GM18873 (cell line): ENCODE measurements around the gene ZNF195.
"Not testable (repeated sequence)": the region's sequence is repeated elsewhere in the genome, so short reads cannot be mapped to it uniquely, and the experiment has no call there.

Experiments
- ATAC-seq: cut with Tn5 transposase; IDR thresholded peaks from one replicate; pipeline ENCODE4 v1.9.1; 2021; ENCODE audit warnings: mild to moderate bottlenecking, moderate library complexity, moderate number of reproducible peaks; ENCODE audit not compliant: unreplicated experiment, low FRiP score

The ZNF195 gene

DNA sequence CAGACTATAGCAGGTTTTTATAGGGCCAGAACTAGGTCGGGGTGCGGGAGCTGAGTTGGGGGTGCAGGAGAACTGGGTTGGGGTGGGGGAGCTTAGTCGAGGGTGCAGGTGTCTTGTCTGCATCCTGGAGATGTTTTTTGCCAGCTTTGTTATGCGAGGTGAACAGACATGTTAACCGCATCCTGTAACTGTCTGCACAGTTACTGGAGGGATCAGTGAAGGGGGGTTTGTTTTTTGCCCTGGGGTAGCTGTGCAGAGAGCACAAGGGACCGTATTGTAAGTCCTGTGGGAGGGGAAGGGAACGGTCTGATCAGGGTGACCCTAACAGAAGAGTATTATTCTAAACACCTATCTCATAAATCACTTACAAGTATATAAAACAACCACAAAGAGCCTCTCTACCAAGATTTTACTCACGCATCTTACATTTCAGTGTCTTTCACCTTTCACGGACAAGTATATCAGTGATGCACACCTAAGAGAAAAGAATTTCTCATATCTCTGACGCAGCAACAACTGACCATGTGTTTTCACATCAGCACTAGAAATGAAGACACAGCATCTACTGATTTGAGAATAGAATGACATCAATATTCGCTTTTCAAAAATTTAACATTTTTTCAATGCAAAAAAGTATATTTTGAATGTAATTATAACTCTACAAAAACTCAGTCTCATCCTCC lies 20.8 kb downstream of the ZNF195 start:
- ATAC-seq = no peak

DNA sequence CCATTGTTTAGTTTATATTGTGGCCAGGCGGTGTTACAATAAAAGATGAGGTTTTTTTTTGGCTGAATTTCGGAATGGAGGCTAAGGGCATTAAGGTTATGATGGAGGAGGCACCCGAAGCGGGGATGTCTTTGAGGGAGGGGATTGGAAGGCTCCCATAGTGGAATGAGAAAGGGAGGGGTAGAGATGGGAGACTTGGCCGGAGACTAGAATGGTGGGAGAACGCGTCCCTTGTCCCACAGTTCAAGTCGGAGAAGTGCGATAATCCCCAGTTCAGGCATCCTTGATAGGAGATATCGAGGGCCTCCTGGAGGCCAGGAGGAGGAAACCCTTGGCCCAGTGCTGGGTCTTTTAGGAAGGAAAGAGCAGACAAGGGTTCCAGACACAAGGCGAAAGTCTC lies 21.6 kb downstream of the ZNF195 start:
- ATAC-seq = no peak

DNA sequence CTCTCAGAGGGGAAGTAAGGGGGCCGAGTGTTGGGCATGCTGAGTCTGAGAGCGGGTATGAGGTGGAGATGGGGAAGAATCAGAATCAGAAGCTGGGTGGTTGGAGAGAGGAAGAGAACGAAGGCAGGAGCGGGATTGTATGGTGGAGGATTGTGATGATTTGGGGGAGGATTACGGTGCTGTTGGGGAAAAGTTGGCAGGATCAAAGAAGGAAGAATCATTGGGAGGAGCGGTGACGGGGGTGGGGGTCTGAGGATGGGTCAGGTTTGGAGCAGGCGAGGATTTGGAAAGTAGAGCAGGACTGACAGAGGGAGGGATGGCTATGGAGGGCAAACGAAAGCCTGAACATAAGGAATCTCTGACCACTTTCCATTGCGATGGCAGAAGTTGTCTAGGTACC lies 22.1 kb downstream of the ZNF195 start:
- no peak for ATAC-seq

- no peak for ATAC-seq
Observed at GRCh38 chr11:3353066-3353465, 25.9 kb downstream of the ZNF195 start.

GRCh38 chr11:3347127-3347526 lies 31.8 kb downstream of the ZNF195 start:
- ATAC-seq = no peak

GRCh38 chr11:3346587-3346986 lies 32.4 kb downstream of the ZNF195 start:
- ATAC-seq = no peak

DNA sequence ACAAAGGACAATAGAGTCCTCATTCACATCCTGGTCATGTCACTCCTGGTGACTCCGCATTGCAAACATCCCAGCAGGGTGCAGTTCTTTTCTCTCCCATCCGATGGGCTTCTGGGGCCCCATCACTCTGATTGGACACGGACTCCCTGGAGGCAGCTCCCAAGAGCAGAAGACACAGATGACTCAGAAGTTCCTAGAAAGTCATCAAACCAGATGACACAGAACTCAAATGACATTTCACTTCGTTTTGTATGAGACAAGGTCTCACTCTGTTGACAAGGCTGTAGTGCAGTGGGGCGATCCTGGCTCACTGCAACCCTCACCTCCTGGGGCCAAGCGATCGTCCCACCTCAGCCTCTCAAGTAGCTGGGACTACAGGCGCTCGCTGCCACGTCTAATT lies 33.2 kb downstream of the ZNF195 start:
- ATAC-seq = no peak

DNA sequence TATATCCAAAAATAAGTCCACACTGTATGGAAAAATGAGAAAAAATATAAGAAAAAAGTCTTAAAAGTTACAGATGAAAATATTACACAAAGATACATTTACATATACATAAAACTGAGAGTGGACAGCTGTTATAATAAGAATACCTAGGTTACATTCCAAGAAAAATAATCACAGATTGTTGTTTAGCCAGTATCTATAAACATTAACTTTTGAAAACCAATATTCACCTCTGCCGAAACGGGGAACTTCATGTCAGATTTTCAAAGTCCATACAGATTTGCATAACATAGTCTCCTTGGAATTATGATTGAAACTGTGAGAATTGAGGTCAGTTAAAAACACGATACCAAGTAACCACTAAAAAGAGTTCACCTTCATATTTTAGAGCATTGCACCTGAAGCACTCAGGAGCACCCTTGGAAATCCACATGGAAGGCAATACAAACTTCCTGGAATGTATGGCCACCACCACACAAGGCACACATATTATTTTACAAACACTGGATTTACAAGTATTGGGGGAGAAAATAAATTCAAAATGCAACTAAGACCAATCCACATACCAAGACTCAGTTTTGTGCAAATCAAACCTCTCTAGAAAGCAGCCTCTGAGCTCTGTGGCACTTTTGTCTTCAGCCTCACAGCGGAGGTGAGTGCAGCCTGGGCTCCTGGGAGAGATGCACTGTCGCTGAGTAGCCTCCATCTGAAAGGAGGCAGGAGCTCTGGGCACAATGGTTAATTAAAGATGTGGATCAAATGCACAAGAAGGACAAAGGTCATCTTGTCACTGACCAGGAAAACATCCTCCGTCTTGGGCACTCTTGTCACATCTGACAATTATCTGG lies 34.4 kb downstream of the ZNF195 start:
- no peak for ATAC-seq

- ATAC-seq = no peak
Observed at GRCh38 chr11:3342709-3343108, 36.2 kb downstream of the ZNF195 start.

GRCh38 chr11:3341298-3341697 lies 37.6 kb downstream of the ZNF195 start:
- no peak for ATAC-seq

- no peak for ATAC-seq
Observed at GRCh38 chr11:3340025-3340424, 38.9 kb downstream of the ZNF195 start.

DNA sequence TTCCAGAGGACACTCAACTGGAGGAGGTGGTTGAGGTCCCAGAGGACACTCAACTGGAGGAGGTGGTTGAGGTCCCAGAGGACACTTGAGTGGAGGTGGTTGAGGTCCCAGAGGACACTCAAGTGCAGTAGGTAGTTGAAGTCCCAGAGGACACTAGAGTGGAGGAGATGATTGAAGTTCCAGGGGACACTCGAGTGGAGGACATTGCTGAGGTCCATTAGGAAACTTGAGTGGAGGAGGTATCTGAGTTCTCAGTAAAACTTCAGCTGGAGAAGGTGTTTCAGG lies 39.7 kb downstream of the ZNF195 start:
- ATAC-seq = no peak

DNA sequence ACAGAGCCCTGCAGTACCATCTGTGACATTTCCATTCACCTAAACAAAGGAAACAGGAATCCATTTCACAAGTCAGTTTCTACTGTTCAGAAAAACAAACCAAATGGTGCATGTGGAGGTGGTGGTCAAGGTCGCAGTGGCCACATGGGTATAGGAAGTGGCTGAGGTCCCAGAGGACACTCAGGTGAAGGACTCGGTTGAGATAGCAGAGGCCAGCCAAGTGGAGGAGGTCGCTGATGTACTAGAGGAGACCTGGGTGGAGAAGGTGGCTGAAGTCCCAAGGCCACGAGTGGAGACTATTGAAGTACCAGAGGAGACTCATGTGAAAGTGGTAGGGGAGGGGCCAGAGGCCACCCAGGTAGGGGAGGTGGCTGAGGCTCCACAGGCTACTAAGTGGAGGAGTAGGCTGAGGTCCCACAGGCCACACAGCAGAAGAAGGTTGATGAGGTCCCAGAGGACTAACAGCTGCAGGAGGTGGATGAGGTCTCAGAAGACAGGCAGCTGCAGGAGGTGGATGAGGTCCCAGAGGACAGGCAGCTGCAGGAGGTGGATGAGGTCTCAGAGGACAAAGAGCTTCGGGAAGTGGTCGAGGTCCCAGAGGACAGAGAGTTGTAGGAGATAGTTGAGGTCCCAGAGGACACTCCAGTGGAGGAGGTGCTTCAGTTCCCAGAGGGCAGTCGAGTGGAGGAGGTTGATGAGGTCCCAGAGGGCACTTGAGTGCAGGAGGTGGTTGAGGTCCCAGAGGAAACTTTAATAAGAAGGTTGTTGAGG lies 40.2 kb downstream of the ZNF195 start:
- ATAC-seq = no peak

GRCh38 chr11:3336420-3336819 lies 42.5 kb downstream of the ZNF195 start:
- not testable (repeated sequence) for ATAC-seq

DNA sequence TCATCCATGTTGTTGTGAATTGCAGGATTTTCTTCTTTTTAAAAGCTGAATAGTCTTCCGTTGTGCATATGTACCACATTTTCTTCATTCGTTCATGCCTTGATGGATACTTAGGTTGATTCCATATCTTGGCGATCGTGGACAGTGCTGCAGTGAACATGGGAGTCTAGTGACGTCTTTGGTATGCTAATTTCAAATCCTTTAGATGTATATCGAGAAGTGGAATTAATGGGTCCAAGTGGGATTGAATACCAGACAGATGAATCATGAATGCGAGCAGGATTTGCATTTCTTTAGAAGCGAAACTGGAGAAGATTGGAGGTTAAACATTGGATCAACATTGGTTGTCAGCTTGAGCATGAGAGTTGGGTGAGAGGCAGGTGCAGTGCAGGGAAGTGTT lies 45.8 kb downstream of the ZNF195 start:
- ATAC-seq = not testable (repeated sequence)

DNA sequence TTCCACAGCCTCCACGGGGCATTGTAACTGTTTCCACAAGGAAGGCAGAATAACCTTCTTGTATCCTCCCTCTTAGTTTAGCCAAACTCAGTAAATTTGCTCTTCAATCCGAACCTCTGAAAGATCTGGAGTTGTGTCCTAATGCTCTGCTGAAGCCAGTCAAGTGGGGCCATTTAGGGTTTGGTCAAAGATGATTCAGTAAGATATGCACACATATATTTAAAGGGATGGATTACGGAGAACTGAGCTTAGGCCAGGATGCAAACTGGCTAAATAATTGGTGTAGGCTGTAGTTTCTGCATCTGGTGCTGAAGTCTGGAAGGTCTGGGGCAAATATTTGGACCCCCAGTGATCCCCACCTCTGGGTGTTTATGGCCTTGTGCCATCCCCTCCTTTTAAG lies 47.9 kb downstream of the ZNF195 start:
- not testable (repeated sequence) for ATAC-seq

DNA sequence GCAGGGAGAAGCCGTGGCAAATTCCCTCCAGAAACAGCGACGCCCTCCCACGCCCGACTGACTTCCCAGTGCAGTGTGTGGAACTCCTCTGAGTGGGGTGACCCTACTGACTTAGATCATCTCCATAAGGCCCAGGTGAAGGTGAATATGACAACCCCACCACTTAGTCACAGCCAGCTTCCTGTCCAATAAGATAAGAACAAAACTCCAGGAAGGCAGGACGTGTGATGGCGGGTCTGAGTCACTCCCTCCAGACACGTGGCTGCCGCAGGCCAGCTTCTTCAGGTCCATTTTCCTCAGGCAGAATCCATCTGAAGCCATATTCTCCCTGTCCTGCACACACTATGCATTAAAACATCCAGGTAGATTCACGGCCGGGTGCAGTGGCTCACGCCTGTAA lies 48.9 kb downstream of the ZNF195 start:
- not testable (repeated sequence) for ATAC-seq

- ATAC-seq = not testable (repeated sequence)
Observed at GRCh38 chr11:3328503-3328902, 50.4 kb downstream of the ZNF195 start.

DNA sequence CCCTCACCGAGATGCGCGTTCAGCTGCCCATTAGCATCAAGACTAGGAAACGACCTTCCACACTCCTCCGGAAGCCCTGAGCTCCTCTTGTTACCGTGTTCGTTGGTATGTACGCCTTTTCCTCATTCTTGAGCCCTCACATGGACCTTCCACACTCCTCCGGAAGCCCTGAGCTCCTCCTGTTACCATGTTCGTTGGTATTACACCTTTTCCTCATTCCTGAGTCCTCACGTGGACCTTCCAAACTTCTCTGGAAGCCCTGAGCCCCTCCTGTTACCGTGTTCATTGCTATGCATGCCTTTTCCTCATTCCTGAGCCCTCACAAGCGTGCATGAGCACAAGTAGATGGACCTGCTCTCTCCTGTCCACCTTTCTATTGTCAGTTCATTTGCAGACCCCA lies 52.5 kb downstream of the ZNF195 start:
- not testable (repeated sequence) for ATAC-seq

- ATAC-seq = not testable (repeated sequence)
Observed at GRCh38 chr11:3324724-3325123, 54.2 kb downstream of the ZNF195 start.
